ENCODE measurements around the gene C3orf62.

- TF ChIP-seq, protein P1, sequence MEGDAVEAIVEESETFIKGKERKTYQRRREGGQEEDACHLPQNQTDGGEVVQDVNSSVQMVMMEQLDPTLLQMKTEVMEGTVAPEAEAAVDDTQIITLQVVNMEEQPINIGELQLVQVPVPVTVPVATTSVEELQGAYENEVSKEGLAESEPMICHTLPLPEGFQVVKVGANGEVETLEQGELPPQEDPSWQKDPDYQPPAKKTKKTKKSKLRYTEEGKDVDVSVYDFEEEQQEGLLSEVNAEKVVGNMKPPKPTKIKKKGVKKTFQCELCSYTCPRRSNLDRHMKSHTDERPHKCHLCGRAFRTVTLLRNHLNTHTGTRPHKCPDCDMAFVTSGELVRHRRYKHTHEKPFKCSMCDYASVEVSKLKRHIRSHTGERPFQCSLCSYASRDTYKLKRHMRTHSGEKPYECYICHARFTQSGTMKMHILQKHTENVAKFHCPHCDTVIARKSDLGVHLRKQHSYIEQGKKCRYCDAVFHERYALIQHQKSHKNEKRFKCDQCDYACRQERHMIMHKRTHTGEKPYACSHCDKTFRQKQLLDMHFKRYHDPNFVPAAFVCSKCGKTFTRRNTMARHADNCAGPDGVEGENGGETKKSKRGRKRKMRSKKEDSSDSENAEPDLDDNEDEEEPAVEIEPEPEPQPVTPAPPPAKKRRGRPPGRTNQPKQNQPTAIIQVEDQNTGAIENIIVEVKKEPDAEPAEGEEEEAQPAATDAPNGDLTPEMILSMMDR (conservative IDR thresholded peaks at IDR 0.05; ENCODE audit: low read length): no peak
- no peak for TF ChIP-seq EZH2phosphoT487 (IDR thresholded peaks at IDR 0.05; ENCODE audit: borderline replicate concordance, low read depth, low read length)
These were observed 1.5 kb upstream of the C3orf62 start for GRCh38 chr3:49278548-49278947.
